Measurements from ENCODE around the gene RAI2. TPM values are rescaled to one million over a fixed set of nuclear protein-coding genes. Genes with fewer than 3 reads are reported as not detected.
A peak's percentile ranks its signal among the peaks of the same experiment; 100 is the strongest.

RAI2 gene
- total RNA-seq, 1 donor from 2014 or later = 3.4 TPM

- no peak for DNase-seq (ENCODE audit: low read depth in 2 of 2)
Observed at GRCh38 chrX:17829566-17829965, 31.5 kb downstream of the RAI2 start.

GRCh38 chrX:17828171-17828570, 32.9 kb downstream of the RAI2 start:
- no peak for DNase-seq (ENCODE audit: low read depth in 2 of 2)

GRCh38 chrX:17826609-17827496, 34.2 kb downstream of the RAI2 start:
- DNase-seq (ENCODE audit: low read depth in 2 of 2) = no peak

- DNase-seq (ENCODE audit: low read depth in 2 of 2) = peak in 1 of 2 donors; percentile 37
Observed at GRCh38 chrX:17824980-17825379, 36.1 kb downstream of the RAI2 start.

GRCh38 chrX:17822351-17822750, 38.7 kb downstream of the RAI2 start:
- no peak for DNase-seq (ENCODE audit: low read depth in 2 of 2)

- no peak for DNase-seq (ENCODE audit: low read depth in 2 of 2)
Observed at GRCh38 chrX:17820100-17820499, 41.0 kb downstream of the RAI2 start.

- no peak for DNase-seq (ENCODE audit: low read depth in 2 of 2)
Observed at GRCh38 chrX:17818726-17819125, 42.4 kb downstream of the RAI2 start.

- no peak for DNase-seq (ENCODE audit: low read depth in 2 of 2)
Observed at GRCh38 chrX:17817251-17817650, 43.8 kb downstream of the RAI2 start.

- DNase-seq (ENCODE audit: low read depth in 2 of 2) = no peak
Observed at GRCh38 chrX:17814557-17814956, 46.5 kb downstream of the RAI2 start.

- no peak for DNase-seq (ENCODE audit: low read depth in 2 of 2)
Observed at GRCh38 chrX:17814059-17814458, 47.0 kb downstream of the RAI2 start.

GRCh38 chrX:17813277-17813676, 47.8 kb downstream of the RAI2 start:
- no peak for DNase-seq (ENCODE audit: low read depth in 2 of 2)

GRCh38 chrX:17812763-17813162, 48.3 kb downstream of the RAI2 start:
- DNase-seq (ENCODE audit: low read depth in 2 of 2) = peak; percentile 27 to 66

- no peak for DNase-seq (ENCODE audit: low read depth in 2 of 2)
Observed at GRCh38 chrX:17809984-17810383, 51.1 kb downstream of the RAI2 start.

- DNase-seq (ENCODE audit: low read depth in 2 of 2) = no peak
Observed at GRCh38 chrX:17809273-17809672, 51.8 kb downstream of the RAI2 start.

- no peak for DNase-seq (ENCODE audit: low read depth in 2 of 2)
Observed at GRCh38 chrX:17805120-17805519, 56.0 kb downstream of the RAI2 start.

- DNase-seq (ENCODE audit: low read depth in 2 of 2) = no peak
Observed at GRCh38 chrX:17803449-17803848, 57.6 kb downstream of the RAI2 start.

- no peak for DNase-seq (ENCODE audit: low read depth in 2 of 2)
Observed at GRCh38 chrX:17802756-17803155, 58.3 kb downstream of the RAI2 start.

GRCh38 chrX:17801431-17801830, 59.7 kb downstream of the RAI2 start:
- no peak for DNase-seq (ENCODE audit: low read depth in 2 of 2)

GRCh38 chrX:17798921-17799320, 62.2 kb downstream of the RAI2 start:
- DNase-seq (ENCODE audit: low read depth in 2 of 2) = no peak

- DNase-seq (ENCODE audit: low read depth in 2 of 2) = no peak
Observed at GRCh38 chrX:17792826-17793225, 68.3 kb downstream of the RAI2 start.

GRCh38 chrX:17788956-17789562, 72.0 kb downstream of the RAI2 start:
- no peak for DNase-seq (ENCODE audit: low read depth in 2 of 2)

GRCh38 chrX:17788439-17788838, 72.7 kb downstream of the RAI2 start:
- DNase-seq (ENCODE audit: low read depth in 2 of 2) = peak; percentile 24 to 58

GRCh38 chrX:17787557-17787956, 73.5 kb downstream of the RAI2 start:
- DNase-seq (ENCODE audit: low read depth in 2 of 2) = no peak

Data from lung microvascular endothelial cell (primary cell).